Mammary epithelial cell (primary cell): ENCODE results near the gene TRAPPC2L.

Experiments used
- EZH2 ChIP-seq: IDR thresholded peaks from 2 replicates; pipeline ENCODE4 v1.6.1; 2012; ENCODE audit warnings: low read length, inconsistent platforms, borderline replicate concordance
- TF ChIP-seq, protein P1 (sequence below), 2 donors: IDR thresholded peaks in 1 of 2; conservative IDR thresholded peaks in 1 of 2; 2 replicates each; pipeline ENCODE4 v1.5.1; 2011 to 2012; ENCODE audit warnings: inconsistent platforms in 2 of 2, low read length in 2 of 2, mild to moderate bottlenecking in 2 of 2, control low read depth in 1 of 2, low read depth in 1 of 2; ENCODE audit not compliant: insufficient read depth in 1 of 2; ENCODE audit errors: extremely low read depth in 1 of 2

DNA sequence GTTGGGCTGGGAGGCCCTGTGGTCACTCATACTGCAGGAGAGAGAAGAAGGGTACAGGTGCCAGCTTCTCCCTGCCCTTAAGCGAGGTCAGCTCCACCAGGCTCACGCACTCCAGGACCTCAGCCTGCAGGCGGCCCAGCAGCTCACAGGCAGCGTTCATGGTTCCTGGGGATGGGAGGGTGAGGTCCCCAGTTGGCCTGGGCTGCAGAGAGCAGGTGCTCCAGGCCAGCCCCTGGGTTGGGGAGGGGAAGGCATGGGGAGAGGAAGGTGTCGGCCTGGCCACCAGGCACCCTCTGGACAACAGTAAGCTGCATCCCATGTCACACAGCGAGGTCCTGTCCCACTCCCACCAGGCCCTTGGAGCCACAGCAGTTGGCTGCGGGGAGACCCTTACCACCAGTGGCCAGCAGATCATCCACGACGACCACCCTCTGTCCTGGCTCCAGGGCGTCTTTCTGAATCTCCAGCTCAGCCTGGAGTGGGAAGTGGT, 47.2 kb upstream of the TRAPPC2L start:
- TF ChIP-seq, protein P1, sequence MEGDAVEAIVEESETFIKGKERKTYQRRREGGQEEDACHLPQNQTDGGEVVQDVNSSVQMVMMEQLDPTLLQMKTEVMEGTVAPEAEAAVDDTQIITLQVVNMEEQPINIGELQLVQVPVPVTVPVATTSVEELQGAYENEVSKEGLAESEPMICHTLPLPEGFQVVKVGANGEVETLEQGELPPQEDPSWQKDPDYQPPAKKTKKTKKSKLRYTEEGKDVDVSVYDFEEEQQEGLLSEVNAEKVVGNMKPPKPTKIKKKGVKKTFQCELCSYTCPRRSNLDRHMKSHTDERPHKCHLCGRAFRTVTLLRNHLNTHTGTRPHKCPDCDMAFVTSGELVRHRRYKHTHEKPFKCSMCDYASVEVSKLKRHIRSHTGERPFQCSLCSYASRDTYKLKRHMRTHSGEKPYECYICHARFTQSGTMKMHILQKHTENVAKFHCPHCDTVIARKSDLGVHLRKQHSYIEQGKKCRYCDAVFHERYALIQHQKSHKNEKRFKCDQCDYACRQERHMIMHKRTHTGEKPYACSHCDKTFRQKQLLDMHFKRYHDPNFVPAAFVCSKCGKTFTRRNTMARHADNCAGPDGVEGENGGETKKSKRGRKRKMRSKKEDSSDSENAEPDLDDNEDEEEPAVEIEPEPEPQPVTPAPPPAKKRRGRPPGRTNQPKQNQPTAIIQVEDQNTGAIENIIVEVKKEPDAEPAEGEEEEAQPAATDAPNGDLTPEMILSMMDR (conservative IDR thresholded peaks at IDR 0.05 in 1 of 2, IDR thresholded peaks at IDR 0.05 in 1 of 2; ENCODE audit: extremely low read depth in 1 of 2, insufficient read depth in 1 of 2, low read depth in 1 of 2, low read length in 2 of 2): no peak
- no peak for TF ChIP-seq EZH2
